ENCODE results near the gene TGM6.

- TF ChIP-seq CTCF (conservative IDR thresholded peaks at IDR 0.05 in 1 of 2, IDR thresholded peaks at IDR 0.05 in 1 of 2; ENCODE audit: extremely low read depth in 1 of 2, insufficient read depth in 1 of 2, low read depth in 1 of 2, low read length in 2 of 2) (no peak), EZH2 (IDR thresholded peaks at IDR 0.05; ENCODE audit: borderline replicate concordance, low read length) (no peak)
Measured at GRCh38 chr20:2453792-2454191, 73.1 kb downstream of the TGM6 start.
